ENCODE measurements around the gene CLDN22.

GRCh38 chr4:183318656-183319055, 1.4 kb downstream of the CLDN22 start:
- TF ChIP-seq BACH2 (CRISPR knock-in tag; IDR thresholded peaks at IDR 0.05; ENCODE audit: borderline replicate concordance) (no peak), PATZ1 (CRISPR knock-in tag; IDR thresholded peaks at IDR 0.05; ENCODE audit: borderline replicate concordance) (no peak), ARNTL (CRISPR knock-in tag; IDR thresholded peaks at IDR 0.05; ENCODE audit: borderline replicate concordance, low read depth) (no peak), ZFP30 (CRISPR knock-in tag; IDR thresholded peaks at IDR 0.05) (no peak), CREB5 (CRISPR knock-in tag; IDR thresholded peaks at IDR 0.05; ENCODE audit: low read depth) (no peak), ISL1 (CRISPR knock-in tag; IDR thresholded peaks at IDR 0.05) (no peak), SNAI2 (CRISPR knock-in tag; IDR thresholded peaks at IDR 0.05) (no peak), RARB (CRISPR knock-in tag; IDR thresholded peaks at IDR 0.05) (no peak), ESRRG (CRISPR knock-in tag; IDR thresholded peaks at IDR 0.05) (no peak), TOX (CRISPR knock-in tag; IDR thresholded peaks at IDR 0.05; ENCODE audit: borderline replicate concordance) (no peak), TCF4 (CRISPR knock-in tag; IDR thresholded peaks at IDR 0.05; ENCODE audit: borderline replicate concordance) (no peak), ZFP3 (CRISPR knock-in tag; IDR thresholded peaks at IDR 0.05) (no peak), GLIS3 (CRISPR knock-in tag; IDR thresholded peaks at IDR 0.05) (no peak)
